OCI-LY3 (cell line): ENCODE measurements around the gene PDE10A.

Experiments
- H2AFZ ChIP-seq: fragments of 200-600, 300-600 bp; shearing (Covaris generic); 2 replicates; pipeline ENCODE4 v1.6.0; 2014; ENCODE audit warnings: antibody characterized with exemption, low read depth, low read length
- H3K27ac ChIP-seq: fragments of 200-600, 300-600 bp; sonication (generic); 2 replicates; pipeline ENCODE4 v1.5.1; 2014; ENCODE audit warnings: mild to moderate bottlenecking, low read length, moderate library complexity, mixed read lengths
- H3K27me3 ChIP-seq: fragments of 200-600, 300-600 bp; sonication (generic); 2 replicates; pipeline ENCODE4 v1.6.1; 2014; ENCODE audit warnings: low read depth, low read length, mixed read lengths
- H3K36me3 ChIP-seq: fragments of 200-600, 300-600 bp; sonication (generic); replicated peaks from 2 replicates; pipeline ENCODE3; 2014; ENCODE audit warnings: low read depth, low read length, mixed read lengths
- H3K4me1 ChIP-seq: fragments of 300-600, 200-600 bp; sonication (generic); 2 replicates; pipeline ENCODE4 v1.6.1; 2014; ENCODE audit warnings: low read length, mixed read lengths
- H3K4me2 ChIP-seq: fragments of 200-600, 300-600 bp; sonication (generic); 2 replicates; pipeline ENCODE4 v1.6.1; 2014; ENCODE audit warnings: low read length, mixed read lengths
- H3K4me3 ChIP-seq: fragments of 300-600, 200-600 bp; sonication (generic); 2 replicates; pipeline ENCODE4 v1.5.1; 2014; ENCODE audit warnings: antibody characterized with exemption, mild to moderate bottlenecking, low read length, moderate library complexity
- H3K79me2 ChIP-seq: fragments of 300-600, 200-600 bp; shearing (Covaris generic); 2 replicates; pipeline ENCODE4 v1.6.1; 2014; ENCODE audit warnings: mild to moderate bottlenecking, low read length, mixed read lengths
- H3K9ac ChIP-seq: fragments of 300-600, 200-600 bp; shearing (Covaris generic); 2 replicates; pipeline ENCODE4 v1.6.0; 2014; ENCODE audit warnings: mild to moderate bottlenecking, low read length, moderate library complexity
- H3K9me3 ChIP-seq: fragments of 200-600, 300-600 bp; shearing (Covaris generic); 2 replicates; pipeline ENCODE4 v1.6.1; 2014; ENCODE audit warnings: low read length, mixed read lengths; ENCODE audit not compliant: insufficient read depth
- H4K20me1 ChIP-seq: fragments of 200-600, 300-600 bp; sonication (generic); 2 replicates; pipeline ENCODE4 v1.6.1; 2016; ENCODE audit warnings: low read length, mixed read lengths; ENCODE audit not compliant: insufficient read depth
- EZH2phosphoT487 ChIP-seq: fragments of 200-600 bp; shearing (Covaris generic); IDR thresholded peaks from 2 replicates; pipeline ENCODE4 v1.6.1; 2018; ENCODE audit warnings: antibody characterized with exemption, mixed run types, low read depth
- TF ChIP-seq, protein P1 (sequence below): fragments of 200-600, 300-600 bp; sonication (generic); IDR thresholded peaks from 2 replicates; pipeline ENCODE4 v1.5.1; 2014; ENCODE audit warnings: antibody characterized with exemption, low read length, low read depth

Gene PDE10A

DNA sequence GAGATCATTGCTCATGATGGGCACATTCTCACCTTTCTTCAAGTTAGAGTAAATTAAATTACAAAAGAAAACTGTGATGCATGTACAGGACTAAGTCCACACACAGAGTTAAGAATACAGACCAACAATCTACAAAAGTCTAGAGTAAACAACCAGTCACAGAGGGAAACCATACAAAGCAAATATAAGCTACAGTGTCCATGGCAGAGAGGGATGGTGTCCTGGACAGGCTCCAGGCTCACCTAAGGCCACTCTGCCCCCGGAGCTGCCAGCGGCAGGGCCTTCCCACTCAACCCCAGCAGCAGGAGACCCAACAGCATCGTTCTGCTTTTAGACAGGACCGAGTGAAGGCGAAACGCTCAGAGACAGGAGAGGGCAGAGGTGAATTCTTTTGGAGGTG, 16.0 kb downstream of the PDE10A start:
- H3K9me3 ChIP-seq, result no peaks in the 10 kb centered on the region
- no peak overlapping the region for H3K27ac ChIP-seq
- no peak overlapping the region for H3K9ac ChIP-seq
- no peak overlapping the region for H2AFZ ChIP-seq
- TF ChIP-seq, protein P1, sequence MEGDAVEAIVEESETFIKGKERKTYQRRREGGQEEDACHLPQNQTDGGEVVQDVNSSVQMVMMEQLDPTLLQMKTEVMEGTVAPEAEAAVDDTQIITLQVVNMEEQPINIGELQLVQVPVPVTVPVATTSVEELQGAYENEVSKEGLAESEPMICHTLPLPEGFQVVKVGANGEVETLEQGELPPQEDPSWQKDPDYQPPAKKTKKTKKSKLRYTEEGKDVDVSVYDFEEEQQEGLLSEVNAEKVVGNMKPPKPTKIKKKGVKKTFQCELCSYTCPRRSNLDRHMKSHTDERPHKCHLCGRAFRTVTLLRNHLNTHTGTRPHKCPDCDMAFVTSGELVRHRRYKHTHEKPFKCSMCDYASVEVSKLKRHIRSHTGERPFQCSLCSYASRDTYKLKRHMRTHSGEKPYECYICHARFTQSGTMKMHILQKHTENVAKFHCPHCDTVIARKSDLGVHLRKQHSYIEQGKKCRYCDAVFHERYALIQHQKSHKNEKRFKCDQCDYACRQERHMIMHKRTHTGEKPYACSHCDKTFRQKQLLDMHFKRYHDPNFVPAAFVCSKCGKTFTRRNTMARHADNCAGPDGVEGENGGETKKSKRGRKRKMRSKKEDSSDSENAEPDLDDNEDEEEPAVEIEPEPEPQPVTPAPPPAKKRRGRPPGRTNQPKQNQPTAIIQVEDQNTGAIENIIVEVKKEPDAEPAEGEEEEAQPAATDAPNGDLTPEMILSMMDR, result no peak
- no peak for TF ChIP-seq EZH2phosphoT487
- no peak overlapping the region for H3K4me2 ChIP-seq
- H3K27me3 ChIP-seq, result no peaks in the 10 kb centered on the region
- no peaks in the 10 kb centered on the region for H3K79me2 ChIP-seq
- H3K4me3 ChIP-seq, result no peak overlapping the region
- H4K20me1 ChIP-seq, result no peaks in the 10 kb centered on the region
- H3K4me1 ChIP-seq, result no peaks in the 10 kb centered on the region
- H3K36me3 ChIP-seq, result no peaks in the 10 kb centered on the region

DNA sequence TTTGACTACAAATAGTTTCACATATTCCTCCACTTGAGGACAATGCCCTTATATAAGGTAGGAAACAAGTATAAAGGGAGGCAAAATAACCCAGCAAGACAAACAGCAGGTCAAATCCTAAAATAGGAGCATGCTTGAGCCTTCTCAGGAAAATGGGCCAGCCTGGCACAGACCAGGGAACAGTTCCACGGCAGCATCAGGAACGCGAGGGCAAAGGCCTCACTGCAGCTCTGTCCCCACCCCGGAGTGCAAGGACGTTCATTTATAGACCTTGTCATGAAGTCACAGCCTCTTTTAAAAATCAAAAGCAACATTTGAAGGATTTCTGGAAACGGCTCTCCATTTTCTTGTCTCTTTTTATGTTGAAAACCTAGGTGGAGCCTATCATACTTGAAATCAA, 17.1 kb downstream of the PDE10A start:
- Histone ChIP-seq H3K27me3 (no peaks in the 10 kb centered on the region), H3K36me3 (no peaks in the 10 kb centered on the region), H3K9me3 (no peaks in the 10 kb centered on the region), H4K20me1 (no peaks in the 10 kb centered on the region), H3K4me2 (no peak overlapping the region), H3K27ac (no peak overlapping the region), H3K79me2 (no peaks in the 10 kb centered on the region), H3K4me1 (no peaks in the 10 kb centered on the region), H2AFZ (no peak overlapping the region), H3K9ac (no peak overlapping the region), H3K4me3 (no peak overlapping the region)
- no peak for TF ChIP-seq EZH2phosphoT487
- TF ChIP-seq, protein P1, result no peak

DNA sequence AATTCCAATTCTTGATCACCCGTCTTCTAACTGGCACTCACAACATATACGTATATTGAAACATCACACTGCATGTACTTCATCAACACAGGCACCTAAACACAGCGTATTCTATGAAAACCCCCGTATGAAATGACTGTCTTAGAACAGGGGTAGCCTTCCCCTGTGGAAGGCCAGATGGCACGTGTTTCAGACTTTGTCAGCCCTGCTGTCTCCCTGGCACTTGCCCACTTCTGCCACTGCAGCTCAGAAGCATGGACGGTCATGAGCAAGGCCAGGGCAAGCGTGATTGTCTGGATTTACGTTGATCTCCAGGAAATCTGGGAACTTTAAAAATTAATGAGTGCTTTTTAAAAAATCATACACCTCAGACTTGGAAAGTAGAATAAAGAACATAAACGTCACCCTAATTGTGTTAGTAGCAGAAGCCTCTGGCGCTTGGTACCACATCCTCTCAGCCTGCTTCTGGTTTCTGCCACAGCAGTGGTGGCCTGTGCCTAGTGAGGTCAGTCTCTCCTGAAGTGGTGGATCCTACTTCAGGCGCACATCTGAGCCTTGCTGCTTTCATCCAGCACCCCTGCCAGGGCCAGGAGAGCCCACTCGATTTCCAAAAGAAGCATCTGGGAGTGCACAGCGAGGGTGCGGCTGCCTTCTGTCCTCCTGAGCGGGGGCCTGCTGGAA, 18.3 kb downstream of the PDE10A start:
- H3K4me2 ChIP-seq, result no peak overlapping the region
- no peaks in the 10 kb centered on the region for H3K36me3 ChIP-seq
- no peaks in the 10 kb centered on the region for H3K9me3 ChIP-seq
- H3K27ac ChIP-seq, result no peak overlapping the region
- H3K27me3 ChIP-seq, result no peaks in the 10 kb centered on the region
- H2AFZ ChIP-seq, result no peak overlapping the region
- no peak overlapping the region for H3K9ac ChIP-seq
- no peak overlapping the region for H3K4me3 ChIP-seq
- no peaks in the 10 kb centered on the region for H3K79me2 ChIP-seq
- TF ChIP-seq EZH2phosphoT487, result no peak
- TF ChIP-seq, protein P1, result no peak
- H3K4me1 ChIP-seq, result no peaks in the 10 kb centered on the region
- no peaks in the 10 kb centered on the region for H4K20me1 ChIP-seq

DNA sequence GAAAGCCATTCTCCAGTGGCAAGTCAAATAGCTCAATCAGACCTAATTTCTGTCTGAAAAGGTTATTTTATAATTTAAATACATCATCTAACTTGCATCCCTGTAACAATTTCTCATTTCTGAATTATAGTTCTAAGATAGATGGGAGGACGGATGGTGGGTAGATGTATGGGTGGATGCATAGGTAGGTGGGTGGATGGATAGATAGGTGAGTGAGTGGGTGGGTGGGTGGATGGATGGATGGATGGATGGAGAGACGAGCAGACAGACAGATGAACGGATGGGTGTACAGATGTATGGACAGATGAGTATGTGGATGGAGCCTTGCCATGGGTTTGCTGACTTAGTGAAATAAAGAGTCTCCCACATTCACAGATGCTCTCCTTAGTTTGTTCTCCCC, 20.0 kb downstream of the PDE10A start:
- no peak overlapping the region for H3K9ac ChIP-seq
- H3K27me3 ChIP-seq, result no peaks in the 10 kb centered on the region
- H3K4me2 ChIP-seq, result no peak overlapping the region
- no peaks in the 10 kb centered on the region for H3K9me3 ChIP-seq
- no peak overlapping the region for H3K4me3 ChIP-seq
- no peak overlapping the region for H2AFZ ChIP-seq
- H4K20me1 ChIP-seq, result no peaks in the 10 kb centered on the region
- no peak for TF ChIP-seq EZH2phosphoT487
- TF ChIP-seq, protein P1, result no peak
- H3K27ac ChIP-seq, result no peak overlapping the region
- H3K4me1 ChIP-seq, result no peaks in the 10 kb centered on the region
- no peaks in the 10 kb centered on the region for H3K79me2 ChIP-seq
- H3K36me3 ChIP-seq, result no peaks in the 10 kb centered on the region
